ENCODE data around the gene TAGLN3. TPM values are rescaled to one million over a fixed set of nuclear protein-coding genes. Genes with fewer than 3 reads are reported as not detected.
A peak's percentile ranks its signal among the peaks of the same experiment; 100 is the strongest.

Gene TAGLN3
- total RNA-seq, 1 experiment from 2014 or later = not detected

- H3K36me3 ChIP-seq = no peaks in the 10 kb centered on the region
- H3K9me3 ChIP-seq (replicated peaks) = no peaks in the 10 kb centered on the region
- no peak overlapping the region for H3K27ac ChIP-seq
- peaks cover 3% of the 10 kb centered on the region; the same call in 1 of the 2 replicates for H3K4me1 ChIP-seq (replicated peaks)
- no peak overlapping the region for H3K4me3 ChIP-seq
- no peak for DNase-seq (ENCODE audit: low read depth in 1 of 2, low spot score in 2 of 2)
- H3K27me3 ChIP-seq (replicated peaks) = no peaks in the 10 kb centered on the region
These were observed 10.9 kb downstream of the TAGLN3 start for GRCh38 chr3:112009670-112010069.

GRCh38 chr3:112010636-112011035 is 11.9 kb downstream of the TAGLN3 start:
- no peaks in the 10 kb centered on the region for H3K36me3 ChIP-seq
- DNase-seq (ENCODE audit: low read depth in 1 of 2, low spot score in 2 of 2) = no peak
- no peak overlapping the region for H3K27ac ChIP-seq
- no peak overlapping the region for H3K4me3 ChIP-seq
- no peaks in the 10 kb centered on the region for H3K9me3 ChIP-seq (replicated peaks)
- H3K27me3 ChIP-seq (replicated peaks) = no peaks in the 10 kb centered on the region
- H3K4me1 ChIP-seq (replicated peaks) = peaks cover 3% of the 10 kb centered on the region; the same call in 1 of the 2 replicates

DNA sequence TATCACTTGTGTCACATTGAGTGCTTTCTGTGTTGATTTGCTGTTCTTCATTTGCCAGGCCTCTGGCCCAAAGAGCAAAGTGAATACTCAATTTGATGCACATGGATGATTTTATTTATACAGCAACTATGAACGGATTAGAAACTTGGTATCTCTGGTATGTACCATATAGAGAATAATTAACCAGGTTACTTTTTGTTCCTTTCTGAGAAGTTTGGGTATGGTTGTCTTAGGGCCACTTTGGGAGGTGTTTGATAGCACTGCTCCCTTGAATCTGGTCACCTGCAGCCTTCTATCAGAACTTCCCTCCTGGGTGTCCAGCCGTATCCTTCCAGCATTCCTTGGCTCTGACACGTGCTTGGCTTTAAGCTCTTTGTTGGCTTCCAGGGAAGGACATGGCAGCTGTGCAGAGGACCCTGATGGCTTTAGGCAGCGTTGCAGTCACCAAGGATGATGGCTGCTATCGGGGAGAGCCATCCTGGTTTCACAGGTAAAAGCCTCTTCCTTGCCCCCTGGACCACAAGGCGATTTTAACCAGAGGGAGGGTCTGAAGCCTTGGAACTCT is 12.7 kb downstream of the TAGLN3 start:
- Histone ChIP-seq H3K36me3 (no peaks in the 10 kb centered on the region), H3K4me1 (replicated peaks) (peaks cover 3% of the 10 kb centered on the region; the same call in 1 of the 2 replicates), H3K4me3 (no peak overlapping the region), H3K27ac (no peak overlapping the region), H3K9me3 (replicated peaks) (no peaks in the 10 kb centered on the region), H3K27me3 (replicated peaks) (no peaks in the 10 kb centered on the region)
- DNase-seq (ENCODE audit: low read depth in 1 of 2, low spot score in 2 of 2) = no peak

DNA sequence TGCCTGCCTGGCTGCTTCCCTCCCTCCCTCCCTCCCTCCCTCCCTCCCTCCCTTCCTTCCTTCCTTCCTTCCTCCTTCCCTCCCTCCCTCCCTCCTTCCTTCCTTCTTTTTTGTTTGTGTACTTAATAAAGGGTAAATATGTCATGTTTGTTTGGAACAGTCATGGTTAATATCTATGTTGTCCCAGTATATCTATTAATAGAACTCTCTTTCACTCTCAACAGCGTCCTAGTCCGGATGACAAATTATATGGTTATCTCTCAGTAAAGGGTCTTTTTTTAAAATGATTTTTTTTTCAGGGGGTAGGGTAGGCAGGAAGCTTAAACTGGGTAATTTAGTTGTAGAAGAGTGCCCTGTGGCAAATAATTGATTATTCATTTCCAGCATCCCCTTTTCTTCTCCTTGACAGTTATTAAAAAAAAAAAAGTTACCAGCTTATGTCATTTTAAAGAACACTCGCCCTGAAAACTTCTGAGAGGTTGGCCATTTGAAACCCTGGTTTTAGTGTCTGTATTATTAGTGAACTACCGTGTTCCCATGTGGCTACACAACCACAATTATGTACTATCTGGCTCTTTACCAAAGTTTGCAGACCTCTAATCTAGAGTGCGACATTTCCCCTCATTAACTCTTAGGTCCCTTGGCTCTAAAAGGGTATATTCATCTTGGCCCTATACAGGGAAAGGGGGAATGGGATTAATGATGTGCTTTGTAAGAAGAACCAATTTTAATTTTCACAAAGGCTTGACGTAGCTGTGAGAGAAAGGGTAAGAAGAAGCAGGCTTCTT is 13.7 kb downstream of the TAGLN3 start:
- Histone ChIP-seq H3K27me3 (replicated peaks) (no peaks in the 10 kb centered on the region), H3K27ac (no peak overlapping the region), H3K4me3 (no peak overlapping the region), H3K9me3 (replicated peaks) (no peaks in the 10 kb centered on the region), H3K4me1 (replicated peaks) (peaks cover 3% of the 10 kb centered on the region; the same call in 1 of the 2 replicates), H3K36me3 (no peaks in the 10 kb centered on the region)
- no peak for DNase-seq (ENCODE audit: low read depth in 1 of 2, low spot score in 2 of 2)

- peaks cover 3% of the 10 kb centered on the region; the same call in 1 of the 2 replicates for H3K4me1 ChIP-seq (replicated peaks)
- no peak overlapping the region for H3K4me3 ChIP-seq
- no peaks in the 10 kb centered on the region for H3K9me3 ChIP-seq (replicated peaks)
- H3K27me3 ChIP-seq (replicated peaks) = no peaks in the 10 kb centered on the region
- no peaks in the 10 kb centered on the region for H3K36me3 ChIP-seq
- H3K27ac ChIP-seq = no peak overlapping the region
- DNase-seq (ENCODE audit: low read depth in 1 of 2, low spot score in 2 of 2) = peak; percentile 45 to 52
These were observed 14.5 kb downstream of the TAGLN3 start for GRCh38 chr3:112013058-112013783.

DNA sequence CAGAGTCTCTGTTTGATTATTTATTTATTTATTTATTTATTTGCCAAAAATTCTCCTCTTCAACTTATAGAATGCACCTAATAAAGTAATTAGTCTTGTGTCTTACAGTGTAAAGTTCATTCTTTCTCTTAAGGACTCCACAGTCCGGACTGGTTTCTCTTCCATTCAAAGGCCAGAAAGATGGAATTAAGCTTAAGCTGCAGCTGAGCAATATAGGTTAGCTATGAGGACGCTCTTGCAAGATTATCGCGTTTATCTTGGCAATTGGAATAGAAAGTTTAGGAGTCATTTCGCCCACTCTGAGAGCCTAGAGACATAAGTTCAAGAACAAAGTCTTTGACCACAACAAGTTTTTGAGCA is 15.0 kb downstream of the TAGLN3 start:
- no peak overlapping the region for H3K27ac ChIP-seq
- no peak for DNase-seq (ENCODE audit: low read depth in 1 of 2, low spot score in 2 of 2)
- no peaks in the 10 kb centered on the region for H3K9me3 ChIP-seq (replicated peaks)
- H3K27me3 ChIP-seq (replicated peaks) = no peaks in the 10 kb centered on the region
- H3K36me3 ChIP-seq = no peaks in the 10 kb centered on the region
- no peak overlapping the region for H3K4me3 ChIP-seq
- peaks cover 3% of the 10 kb centered on the region; the same call in 1 of the 2 replicates for H3K4me1 ChIP-seq (replicated peaks)

GRCh38 chr3:112017091-112017490 is 18.4 kb downstream of the TAGLN3 start:
- H3K4me1 ChIP-seq (replicated peaks) = peaks cover 3% of the 10 kb centered on the region; the same call in 1 of the 2 replicates
- DNase-seq (ENCODE audit: low read depth in 1 of 2, low spot score in 2 of 2) = no peak
- H3K27ac ChIP-seq = no peak overlapping the region
- no peaks in the 10 kb centered on the region for H3K9me3 ChIP-seq (replicated peaks)
- H3K27me3 ChIP-seq (replicated peaks) = no peaks in the 10 kb centered on the region
- H3K36me3 ChIP-seq = no peaks in the 10 kb centered on the region
- H3K4me3 ChIP-seq = no peak overlapping the region

DNA sequence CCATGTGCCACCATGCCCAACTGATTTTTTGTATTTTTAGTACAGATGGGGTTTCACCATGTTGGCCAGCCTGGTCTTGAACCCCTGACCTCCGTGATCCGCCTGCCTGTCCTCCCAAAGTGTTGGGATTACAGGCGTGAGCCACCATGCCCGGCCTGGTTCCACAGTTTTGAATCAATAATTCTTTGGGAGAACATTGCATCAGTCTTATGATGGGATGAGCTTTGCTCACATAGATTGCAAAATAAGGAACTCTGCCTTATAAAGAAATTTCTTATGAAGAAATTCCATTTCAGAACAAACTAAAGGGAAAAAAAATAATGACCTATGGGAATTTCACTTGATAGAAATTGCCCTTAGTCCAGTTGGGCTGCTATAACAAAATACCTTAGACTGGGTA is 20.0 kb downstream of the TAGLN3 start:
- H3K4me3 ChIP-seq = no peak overlapping the region
- H3K27me3 ChIP-seq (replicated peaks) = no peaks in the 10 kb centered on the region
- H3K36me3 ChIP-seq = no peaks in the 10 kb centered on the region
- DNase-seq (ENCODE audit: low read depth in 1 of 2, low spot score in 2 of 2) = no peak
- peaks cover 3% of the 10 kb centered on the region; the same call in 1 of the 2 replicates for H3K4me1 ChIP-seq (replicated peaks)
- no peak overlapping the region for H3K27ac ChIP-seq
- no peaks in the 10 kb centered on the region for H3K9me3 ChIP-seq (replicated peaks)

DNA sequence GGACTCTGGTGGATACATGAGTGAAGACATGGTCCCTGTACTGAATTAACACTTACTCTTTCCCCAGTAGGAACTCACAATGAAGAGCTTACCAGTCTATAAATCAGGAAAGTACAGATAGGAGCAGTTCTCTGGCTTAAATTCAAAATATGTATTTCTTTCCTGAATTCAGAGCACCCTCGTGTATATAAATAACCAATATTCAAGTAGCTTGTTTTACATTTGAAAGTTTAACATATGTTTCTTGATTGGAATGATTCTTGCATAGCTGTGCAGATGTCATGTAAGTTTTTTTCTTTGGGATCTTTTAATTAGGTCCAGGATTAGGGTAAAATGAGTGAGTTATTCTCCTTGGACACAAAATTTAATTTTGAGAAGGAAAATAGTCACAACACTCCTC is 21.0 kb downstream of the TAGLN3 start:
- Histone ChIP-seq H3K9me3 (replicated peaks) (no peaks in the 10 kb centered on the region), H3K4me1 (replicated peaks) (no peaks in the 10 kb centered on the region), H3K4me3 (no peak overlapping the region), H3K27ac (no peak overlapping the region), H3K36me3 (no peaks in the 10 kb centered on the region), H3K27me3 (replicated peaks) (no peaks in the 10 kb centered on the region)
- no peak for DNase-seq (ENCODE audit: low read depth in 1 of 2, low spot score in 2 of 2)

DNA sequence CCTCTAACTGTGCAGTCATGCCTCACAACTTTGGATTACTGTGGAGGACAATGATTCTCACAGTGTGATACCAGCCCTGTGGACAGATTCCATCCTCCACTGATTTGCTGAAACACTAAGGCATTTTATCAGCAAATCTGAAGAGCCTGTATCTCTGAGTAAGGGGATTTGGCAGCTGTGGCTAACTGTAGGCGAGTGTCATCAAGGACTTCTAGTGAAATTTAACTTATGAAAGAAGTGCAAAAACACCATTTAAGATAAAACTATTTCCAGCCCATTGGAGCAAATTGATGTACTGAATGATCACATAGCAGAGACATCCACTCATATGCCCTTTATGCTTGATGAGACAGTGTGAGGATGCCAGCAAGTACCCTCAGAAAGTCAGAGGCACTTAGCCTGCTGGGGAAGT is 22.0 kb downstream of the TAGLN3 start:
- H3K4me3 ChIP-seq = no peak overlapping the region
- H3K4me1 ChIP-seq (replicated peaks) = no peaks in the 10 kb centered on the region
- H3K9me3 ChIP-seq (replicated peaks) = no peaks in the 10 kb centered on the region
- H3K27ac ChIP-seq = no peak overlapping the region
- no peaks in the 10 kb centered on the region for H3K27me3 ChIP-seq (replicated peaks)
- DNase-seq (ENCODE audit: low read depth in 1 of 2, low spot score in 2 of 2) = no peak
- H3K36me3 ChIP-seq = no peaks in the 10 kb centered on the region

DNA sequence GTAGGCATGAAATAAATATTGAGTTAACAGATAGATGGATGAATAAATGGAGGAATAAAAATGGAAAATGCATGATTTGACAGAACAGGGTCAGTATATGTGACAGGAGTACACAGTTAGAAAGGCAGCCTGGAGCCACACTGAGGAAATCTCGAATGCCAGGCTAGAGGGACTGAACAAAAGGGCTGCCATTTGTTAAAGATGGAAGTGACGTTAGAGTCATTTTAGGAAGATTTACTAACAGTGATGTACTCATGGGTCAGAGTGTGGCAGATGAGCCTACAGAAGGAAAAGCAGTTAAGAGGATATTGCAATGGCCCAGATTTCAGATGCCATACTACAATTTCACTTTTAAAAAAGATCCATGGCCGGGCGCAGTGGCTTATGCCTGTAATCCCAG is 28.4 kb downstream of the TAGLN3 start:
- H3K4me3 ChIP-seq = no peak overlapping the region
- no peaks in the 10 kb centered on the region for H3K9me3 ChIP-seq (replicated peaks)
- H3K27me3 ChIP-seq (replicated peaks) = no peaks in the 10 kb centered on the region
- no peaks in the 10 kb centered on the region for H3K36me3 ChIP-seq
- H3K27ac ChIP-seq = no peak overlapping the region
- no peak for DNase-seq (ENCODE audit: low read depth in 1 of 2, low spot score in 2 of 2)
- H3K4me1 ChIP-seq (replicated peaks) = no peaks in the 10 kb centered on the region

DNA sequence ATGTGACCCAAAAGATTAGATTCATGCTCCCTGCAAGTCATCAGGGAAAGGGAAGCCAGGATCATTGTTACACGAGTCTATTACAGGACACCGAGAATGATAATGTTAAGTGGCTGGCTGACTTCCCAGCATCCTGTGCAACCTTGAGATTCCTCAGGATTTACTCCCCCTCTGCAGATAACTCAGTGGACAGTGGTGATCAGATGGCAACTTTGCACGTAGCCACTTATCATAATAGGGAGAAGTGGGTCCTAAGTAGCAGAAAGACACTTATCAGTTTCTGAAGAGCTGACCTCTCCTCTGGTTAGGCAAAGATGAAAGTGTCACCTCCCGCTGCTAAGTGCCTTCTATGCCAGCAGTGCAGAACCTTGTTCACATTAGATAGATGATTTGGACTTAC is 29.1 kb downstream of the TAGLN3 start:
- Histone ChIP-seq H3K36me3 (no peaks in the 10 kb centered on the region), H3K4me3 (no peak overlapping the region), H3K27ac (no peak overlapping the region), H3K27me3 (replicated peaks) (no peaks in the 10 kb centered on the region), H3K9me3 (replicated peaks) (no peaks in the 10 kb centered on the region), H3K4me1 (replicated peaks) (no peaks in the 10 kb centered on the region)
- DNase-seq (ENCODE audit: low read depth in 1 of 2, low spot score in 2 of 2) = no peak

- no peaks in the 10 kb centered on the region for H3K36me3 ChIP-seq
- no peaks in the 10 kb centered on the region for H3K4me1 ChIP-seq (replicated peaks)
- no peak for DNase-seq (ENCODE audit: low read depth in 1 of 2, low spot score in 2 of 2)
- no peak overlapping the region for H3K27ac ChIP-seq
- no peaks in the 10 kb centered on the region for H3K9me3 ChIP-seq (replicated peaks)
- H3K27me3 ChIP-seq (replicated peaks) = no peaks in the 10 kb centered on the region
- no peak overlapping the region for H3K4me3 ChIP-seq
These were observed 32.2 kb downstream of the TAGLN3 start for GRCh38 chr3:112030901-112031300.

DNA sequence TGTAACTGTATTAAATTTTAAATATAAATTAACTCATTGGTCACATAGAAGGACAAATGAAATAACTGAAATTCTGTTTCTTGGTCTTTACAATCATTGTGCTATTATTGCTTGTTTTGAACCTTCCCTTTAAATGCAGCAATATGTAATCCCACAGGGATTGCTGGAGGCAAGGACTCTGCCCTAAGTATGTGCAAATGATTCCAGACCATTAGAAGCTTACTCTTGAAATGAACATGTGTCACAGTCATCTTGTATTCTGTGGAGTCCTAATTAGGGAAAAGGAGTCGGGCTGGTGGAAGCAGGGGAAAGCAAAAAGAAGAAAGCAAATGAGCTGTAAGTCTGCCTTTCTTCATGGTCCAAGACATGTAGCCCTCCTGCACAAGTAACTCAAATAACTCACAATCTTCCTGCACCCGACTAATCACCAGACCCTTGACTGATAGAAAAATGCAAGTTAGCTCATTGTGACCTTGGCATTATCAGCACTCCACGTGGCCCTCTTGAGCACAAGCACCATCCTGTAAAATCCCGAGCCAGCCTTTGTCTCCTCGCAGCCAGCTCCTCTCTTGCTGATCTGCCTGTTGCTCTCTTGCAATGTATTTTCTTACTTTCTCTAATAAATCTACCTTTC is 33.5 kb downstream of the TAGLN3 start:
- Histone ChIP-seq H3K4me3 (no peak overlapping the region), H3K4me1 (replicated peaks) (no peaks in the 10 kb centered on the region), H3K27ac (no peak overlapping the region), H3K27me3 (replicated peaks) (no peaks in the 10 kb centered on the region), H3K36me3 (no peaks in the 10 kb centered on the region), H3K9me3 (replicated peaks) (no peaks in the 10 kb centered on the region)
- no peak for DNase-seq (ENCODE audit: low read depth in 1 of 2, low spot score in 2 of 2)
